Glutamatergic neuron (in vitro differentiated cells): ENCODE data around the gene ZBTB7C. TPM values are rescaled to one million over a fixed set of nuclear protein-coding genes. Genes with fewer than 3 reads are reported as not detected.

Experiments used
- DNase-seq: peaks from one replicate; pipeline ENCODE4 v3.0.0; 2022
- H3K27ac Mint-ChIP-seq: one replicate; pipeline ENCODE4 v1.8.0; 2020; ENCODE audit warnings: mild to moderate bottlenecking, mixed read lengths, inconsistent platforms; ENCODE audit not compliant: unreplicated experiment
- H3K27me3 Mint-ChIP-seq: one replicate; pipeline ENCODE4 v1.8.0; 2020; ENCODE audit warnings: mild to moderate bottlenecking, moderate library complexity, mixed read lengths, inconsistent platforms; ENCODE audit not compliant: unreplicated experiment
- H3K36me3 Mint-ChIP-seq: one replicate; pipeline ENCODE4 v1.8.0; 2020; ENCODE audit warnings: mild to moderate bottlenecking, mixed read lengths, inconsistent platforms; ENCODE audit not compliant: unreplicated experiment
- H3K4me1 Mint-ChIP-seq: one replicate; pipeline ENCODE4 v1.8.0; 2020; ENCODE audit warnings: mild to moderate bottlenecking, low read depth, mixed read lengths, inconsistent platforms; ENCODE audit not compliant: unreplicated experiment
- H3K4me3 Mint-ChIP-seq: one replicate; pipeline ENCODE4 v1.8.0; 2020; ENCODE audit warnings: mild to moderate bottlenecking, mixed read lengths, inconsistent platforms; ENCODE audit not compliant: unreplicated experiment
- H3K9me3 Mint-ChIP-seq: one replicate; pipeline ENCODE4 v1.8.0; 2020; ENCODE audit warnings: mild to moderate bottlenecking, moderate library complexity, mixed read lengths, inconsistent platforms; ENCODE audit not compliant: unreplicated experiment
- total RNA-seq: library from RNA; stranded (reverse); fragmentation: NEBNext Ultra II Directional; extraction: Animal tissue kit (Norgen Biotek cat#: 25700); gene quantifications from one replicate; pipeline ENCODE4 v1.2.1, GENCODE V29; 2021; ENCODE audit not compliant: unreplicated experiment
- TF ChIP-seq, protein P1 (sequence below): fragments of 200-600 bp; sonication (generic); IDR thresholded peaks from one replicate; pipeline ENCODE4 v1.5.0; 2021; ENCODE audit not compliant: partially characterized antibody, unreplicated experiment

Gene ZBTB7C
- total RNA-seq, 1 donor from 2014 or later = 10.6 TPM

- peak; percentile 95 for DNase-seq
- TF ChIP-seq, protein P1, sequence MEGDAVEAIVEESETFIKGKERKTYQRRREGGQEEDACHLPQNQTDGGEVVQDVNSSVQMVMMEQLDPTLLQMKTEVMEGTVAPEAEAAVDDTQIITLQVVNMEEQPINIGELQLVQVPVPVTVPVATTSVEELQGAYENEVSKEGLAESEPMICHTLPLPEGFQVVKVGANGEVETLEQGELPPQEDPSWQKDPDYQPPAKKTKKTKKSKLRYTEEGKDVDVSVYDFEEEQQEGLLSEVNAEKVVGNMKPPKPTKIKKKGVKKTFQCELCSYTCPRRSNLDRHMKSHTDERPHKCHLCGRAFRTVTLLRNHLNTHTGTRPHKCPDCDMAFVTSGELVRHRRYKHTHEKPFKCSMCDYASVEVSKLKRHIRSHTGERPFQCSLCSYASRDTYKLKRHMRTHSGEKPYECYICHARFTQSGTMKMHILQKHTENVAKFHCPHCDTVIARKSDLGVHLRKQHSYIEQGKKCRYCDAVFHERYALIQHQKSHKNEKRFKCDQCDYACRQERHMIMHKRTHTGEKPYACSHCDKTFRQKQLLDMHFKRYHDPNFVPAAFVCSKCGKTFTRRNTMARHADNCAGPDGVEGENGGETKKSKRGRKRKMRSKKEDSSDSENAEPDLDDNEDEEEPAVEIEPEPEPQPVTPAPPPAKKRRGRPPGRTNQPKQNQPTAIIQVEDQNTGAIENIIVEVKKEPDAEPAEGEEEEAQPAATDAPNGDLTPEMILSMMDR = no peak
- Mint-ChIP-seq H3K27ac (peak overlapping the region; percentile 59), H3K36me3 (no peaks in the 10 kb centered on the region), H3K27me3 (peaks cover 16% of the 10 kb centered on the region), H3K4me1 (peaks cover 19% of the 10 kb centered on the region), H3K9me3 (peaks cover 8% of the 10 kb centered on the region), H3K4me3 (peak overlapping the region; percentile 85)
These were observed 1.1 kb upstream of the ZBTB7C start for GRCh38 chr18:48410095-48410920.

DNA sequence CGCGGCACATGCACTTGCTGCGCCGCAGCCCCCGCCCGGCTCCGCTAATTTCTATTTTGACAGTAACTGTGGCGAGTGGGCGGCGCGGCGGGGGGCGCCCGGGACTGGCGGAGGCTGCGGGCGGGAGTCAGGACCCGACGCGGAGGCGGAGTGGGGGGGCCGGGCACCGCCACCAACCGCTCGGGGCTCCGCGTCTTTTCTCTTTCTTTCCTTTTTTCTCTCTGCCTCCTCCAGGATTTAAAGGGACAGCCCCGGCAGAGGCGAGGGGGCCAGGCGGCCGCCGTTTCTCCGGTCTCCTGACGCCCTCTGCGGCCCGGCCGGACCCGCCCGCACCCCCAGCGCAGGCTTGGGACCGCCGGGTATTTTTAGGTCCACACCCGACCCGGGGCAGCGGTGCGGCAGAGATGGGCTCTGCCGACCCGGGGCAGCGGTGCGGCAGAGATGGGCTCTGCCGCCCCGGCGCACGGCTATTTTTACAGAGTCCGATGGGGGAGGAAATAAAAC, 460 bp upstream of the ZBTB7C start:
- H3K27ac Mint-ChIP-seq = no peak overlapping the region
- peaks cover 16% of the 10 kb centered on the region for H3K27me3 Mint-ChIP-seq
- peak overlapping the region; percentile 75 for H3K4me3 Mint-ChIP-seq
- TF ChIP-seq, protein P1 = no peak
- no peak for DNase-seq
- peaks cover 24% of the 10 kb centered on the region for H3K4me1 Mint-ChIP-seq
- H3K9me3 Mint-ChIP-seq = peaks cover 8% of the 10 kb centered on the region
- H3K36me3 Mint-ChIP-seq = no peaks in the 10 kb centered on the region

GRCh38 chr18:48408111-48408726, 964 bp downstream of the ZBTB7C start:
- Mint-ChIP-seq H3K4me3 (peak overlapping the region; percentile 89), H3K27me3 (peaks cover 20% of the 10 kb centered on the region), H3K4me1 (peaks cover 27% of the 10 kb centered on the region), H3K27ac (no peak overlapping the region), H3K9me3 (peaks cover 8% of the 10 kb centered on the region), H3K36me3 (no peaks in the 10 kb centered on the region)
- TF ChIP-seq, protein P1 = no peak
- DNase-seq = no peak

DNA sequence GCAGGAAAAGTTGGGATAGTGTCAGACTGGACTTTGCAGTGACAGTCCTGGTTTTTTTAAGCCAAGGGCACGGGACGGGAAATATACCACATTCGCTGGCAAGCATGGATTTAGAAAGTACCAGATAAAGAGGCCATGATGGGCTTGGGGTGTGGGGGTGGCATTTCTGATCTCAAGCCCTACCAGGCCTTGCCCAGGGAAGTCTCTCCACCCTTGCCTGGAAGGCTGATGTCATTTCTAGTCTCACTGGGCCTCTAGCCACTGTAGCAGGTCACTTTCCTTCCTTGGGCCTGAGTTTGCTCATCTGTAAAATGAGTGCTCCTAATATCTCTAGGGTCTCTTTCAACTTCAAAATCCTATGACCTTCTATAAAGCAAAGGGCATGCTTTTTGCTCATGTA, 1.8 kb downstream of the ZBTB7C start:
- H3K27ac Mint-ChIP-seq = no peak overlapping the region
- peak overlapping the region; percentile 89 for H3K4me3 Mint-ChIP-seq
- H3K27me3 Mint-ChIP-seq = peaks cover 20% of the 10 kb centered on the region
- H3K4me1 Mint-ChIP-seq = peaks cover 27% of the 10 kb centered on the region
- peaks cover 11% of the 10 kb centered on the region for H3K9me3 Mint-ChIP-seq
- no peak for DNase-seq
- TF ChIP-seq, protein P1 = no peak
- H3K36me3 Mint-ChIP-seq = no peaks in the 10 kb centered on the region

DNA sequence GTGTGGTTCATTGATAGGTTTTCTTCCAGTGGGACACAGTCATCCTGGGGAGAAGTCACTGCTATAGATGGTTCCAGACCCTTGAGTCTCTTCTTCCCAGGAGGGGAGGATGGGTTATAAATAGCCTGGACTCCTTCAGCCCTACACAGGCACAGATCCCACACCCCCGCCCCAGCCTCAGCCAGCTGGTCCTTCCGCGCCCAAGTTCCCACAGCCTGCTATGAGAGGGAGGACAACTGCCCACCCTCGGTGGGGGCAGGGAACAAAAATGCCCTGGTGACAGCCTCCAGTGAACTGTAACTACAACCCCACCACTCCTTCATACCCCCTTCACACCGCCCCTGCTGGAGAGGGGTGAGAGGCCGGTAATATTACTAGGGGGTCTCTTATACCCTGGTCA, 3.2 kb downstream of the ZBTB7C start:
- H3K27ac Mint-ChIP-seq = no peak overlapping the region
- peak; percentile 36 for DNase-seq
- TF ChIP-seq, protein P1 = no peak
- peaks cover 11% of the 10 kb centered on the region for H3K9me3 Mint-ChIP-seq
- peak overlapping the region; percentile 38 for H3K4me3 Mint-ChIP-seq
- H3K27me3 Mint-ChIP-seq = peaks cover 23% of the 10 kb centered on the region
- H3K4me1 Mint-ChIP-seq = peaks cover 27% of the 10 kb centered on the region
- no peaks in the 10 kb centered on the region for H3K36me3 Mint-ChIP-seq
